ENCODE data around the gene FLT3. TPM values are rescaled to one million over a fixed set of nuclear protein-coding genes. Genes with fewer than 3 reads are reported as not detected.

Gene FLT3
- total and polyA plus RNA-seq, 2 of the 13 experiments (the other 11 are each of a cell fraction or from before 2014, with no cell fraction given), result not detected

DNA sequence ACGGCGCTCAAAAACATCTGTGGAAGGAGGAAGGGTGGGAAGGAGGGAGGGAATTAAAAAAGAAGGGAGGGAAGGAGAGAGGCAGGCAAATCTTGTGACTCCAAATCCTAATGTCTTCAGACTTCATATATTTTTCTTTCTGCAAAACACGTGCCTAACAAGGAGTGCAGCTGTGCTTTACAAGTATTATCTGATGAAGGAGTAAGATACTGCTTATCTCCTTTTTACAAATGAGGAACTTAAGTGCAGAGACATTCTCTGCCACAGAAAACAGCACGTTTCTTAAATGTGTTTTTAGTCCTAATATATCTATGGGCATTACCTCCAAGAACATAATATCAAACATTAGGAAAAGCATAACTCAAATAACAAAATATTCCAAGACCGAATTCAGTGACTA lies 6.5 kb downstream of the FLT3 start:
- Histone ChIP-seq H3K79me2 (ENCODE audit: insufficient read depth, low read length) (no peaks in the 10 kb centered on the region), H3K27me3 (ENCODE audit: control insufficient read depth in 1 of 2, insufficient read depth in 2 of 2, low read length in 2 of 2) (peaks cover 0 to 7% of the 10 kb centered on the region in 2 experiments; a peak in 3 of 5 replicates), H3K4me3 (replicated peaks in 1 of 3; ENCODE audit: insufficient read depth in 1 of 3, low read depth in 2 of 3, low read length in 3 of 3) (no peak overlapping the region), H3K4me2 (ENCODE audit: low read depth, low read length) (no peak overlapping the region), H3K36me3 (replicated peaks in 1 of 2; ENCODE audit: control insufficient read depth in 1 of 2, insufficient read depth in 2 of 2, low read length in 2 of 2) (no peaks in the 10 kb centered on the region), H3K9me3 (ENCODE audit: low read length) (no peaks in the 10 kb centered on the region), H3K9ac (ENCODE audit: insufficient read depth, low read depth, low read length) (no peak overlapping the region), H4K20me1 (ENCODE audit: insufficient read depth, low read length) (no peaks in the 10 kb centered on the region), H3K4me1 (ENCODE audit: insufficient read depth, low read length) (no peaks in the 10 kb centered on the region), H3K27ac (ENCODE audit: extremely low read length, insufficient read depth, low read length) (no peak overlapping the region), H2AFZ (ENCODE audit: low read length) (no peak overlapping the region)
- TF ChIP-seq, protein P1, sequence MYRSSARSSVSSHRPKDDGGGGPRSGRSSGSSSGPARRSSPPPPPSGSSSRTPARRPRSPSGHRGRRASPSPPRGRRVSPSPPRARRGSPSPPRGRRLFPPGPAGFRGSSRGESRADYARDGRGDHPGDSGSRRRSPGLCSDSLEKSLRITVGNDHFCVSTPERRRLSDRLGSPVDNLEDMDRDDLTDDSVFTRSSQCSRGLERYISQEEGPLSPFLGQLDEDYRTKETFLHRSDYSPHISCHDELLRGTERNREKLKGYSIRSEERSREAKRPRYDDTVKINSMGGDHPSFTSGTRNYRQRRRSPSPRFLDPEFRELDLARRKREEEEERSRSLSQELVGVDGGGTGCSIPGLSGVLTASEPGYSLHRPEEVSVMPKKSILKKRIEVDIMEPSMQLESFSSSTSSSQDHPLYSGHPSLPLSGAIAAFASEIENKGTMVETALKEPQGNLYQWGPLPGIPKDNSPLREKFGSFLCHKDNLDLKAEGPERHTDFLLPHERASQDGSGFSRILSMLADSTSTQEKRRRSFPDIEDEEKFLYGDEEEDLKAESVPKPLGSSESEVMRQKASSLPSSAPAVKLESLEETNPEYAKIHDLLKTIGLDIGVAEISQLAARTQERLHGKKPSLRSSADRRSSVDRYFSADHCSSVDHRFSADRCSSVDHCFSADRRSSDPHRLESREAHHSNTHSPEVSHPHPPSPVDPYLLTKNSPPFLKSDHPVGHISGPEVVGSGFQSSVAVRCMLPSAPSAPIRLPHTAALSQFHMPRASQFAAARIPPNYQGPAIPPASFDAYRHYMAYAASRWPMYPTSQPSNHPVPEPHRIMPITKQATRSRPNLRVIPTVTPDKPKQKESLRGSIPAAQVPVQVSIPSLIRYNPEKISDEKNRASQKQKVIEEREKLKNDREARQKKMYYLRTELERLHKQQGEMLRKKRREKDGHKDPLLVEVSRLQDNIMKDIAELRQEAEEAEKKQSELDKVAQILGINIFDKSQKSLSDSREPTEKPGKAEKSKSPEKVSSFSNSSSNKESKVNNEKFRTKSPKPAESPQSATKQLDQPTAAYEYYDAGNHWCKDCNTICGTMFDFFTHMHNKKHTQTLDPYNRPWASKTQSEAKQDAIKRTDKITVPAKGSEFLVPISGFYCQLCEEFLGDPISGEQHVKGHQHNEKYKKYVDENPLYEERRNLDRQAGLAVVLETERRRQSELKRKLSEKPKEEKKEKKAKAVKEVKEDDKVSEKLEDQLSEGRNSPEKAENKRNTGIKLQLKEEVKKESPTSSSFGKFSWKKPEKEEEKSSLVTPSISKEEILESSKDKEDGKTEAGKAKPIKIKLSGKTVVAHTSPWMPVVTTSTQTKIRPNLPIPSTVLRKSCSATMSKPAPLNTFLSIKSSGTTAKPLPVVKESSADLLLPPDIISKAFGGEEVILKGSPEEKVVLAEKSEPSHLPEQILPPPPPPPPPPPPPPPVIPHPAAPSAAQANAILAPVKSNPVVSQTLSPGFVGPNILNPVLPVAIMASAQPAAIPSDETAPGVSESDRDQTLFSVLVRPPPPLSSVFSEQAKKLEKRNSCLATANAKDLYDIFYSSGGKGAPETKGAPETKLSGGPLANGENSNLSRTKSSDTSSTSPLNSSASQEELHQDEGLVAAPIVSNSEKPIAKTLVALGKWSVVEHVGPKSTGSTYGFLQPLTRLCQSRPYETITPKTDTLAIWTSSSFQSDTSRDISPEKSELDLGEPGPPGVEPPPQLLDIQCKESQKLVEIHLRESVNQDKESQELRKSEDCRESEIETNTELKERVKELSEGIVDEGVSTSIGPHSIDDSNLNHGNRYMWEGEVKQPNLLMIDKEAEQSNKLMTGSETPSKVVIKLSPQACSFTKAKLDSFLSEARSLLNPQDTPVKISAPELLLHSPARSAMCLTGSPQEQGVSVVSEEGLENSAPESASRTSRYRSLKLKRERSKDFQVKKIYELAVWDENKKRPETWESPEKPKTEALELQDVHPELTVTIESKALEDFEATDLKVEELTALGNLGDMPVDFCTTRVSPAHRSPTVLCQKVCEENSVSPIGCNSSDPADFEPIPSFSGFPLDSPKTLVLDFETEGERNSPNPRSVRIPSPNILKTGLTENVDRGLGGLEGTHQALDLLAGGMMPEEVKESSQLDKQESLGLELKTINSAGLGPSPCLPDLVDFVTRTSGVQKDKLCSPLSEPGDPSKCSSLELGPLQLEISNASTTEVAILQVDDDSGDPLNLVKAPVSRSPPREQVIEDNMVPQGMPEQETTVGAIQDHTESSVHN (CRISPR knock-in tag; IDR thresholded peaks at IDR 0.05), result no peak
- TF ChIP-seq, protein P2, sequence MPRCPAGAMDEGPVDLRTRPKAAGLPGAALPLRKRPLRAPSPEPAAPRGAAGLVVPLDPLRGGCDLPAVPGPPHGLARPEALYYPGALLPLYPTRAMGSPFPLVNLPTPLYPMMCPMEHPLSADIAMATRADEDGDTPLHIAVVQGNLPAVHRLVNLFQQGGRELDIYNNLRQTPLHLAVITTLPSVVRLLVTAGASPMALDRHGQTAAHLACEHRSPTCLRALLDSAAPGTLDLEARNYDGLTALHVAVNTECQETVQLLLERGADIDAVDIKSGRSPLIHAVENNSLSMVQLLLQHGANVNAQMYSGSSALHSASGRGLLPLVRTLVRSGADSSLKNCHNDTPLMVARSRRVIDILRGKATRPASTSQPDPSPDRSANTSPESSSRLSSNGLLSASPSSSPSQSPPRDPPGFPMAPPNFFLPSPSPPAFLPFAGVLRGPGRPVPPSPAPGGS (CRISPR knock-in tag; IDR thresholded peaks at IDR 0.05), result no peak
- no peak for TF ChIP-seq ZBTB20 (CRISPR knock-in tag; IDR thresholded peaks at IDR 0.05; ENCODE audit: borderline replicate concordance, low read depth)
- ATAC-seq (no peak), FAIRE-seq (no peak), DNase-seq (ENCODE audit: low spot score) (no peak)
- no TSS peak for BruUV-seq (replicated peaks)
- ChIA-PET POLR2A (no interaction called here), CTCF (ENCODE audit: low intra/inter-chr PET ratio, low total read pairs) (no interaction called here)
- intact Hi-C loops (cut with micrococcal nuclease; ENCODE audit: unreplicated experiment), result no loop called here
- 1% methylated on average over 5 of the region's 5 CpGs for WGBS (ENCODE audit: low lambda C conversion rate)
- in situ Hi-C loops (cut with HindIII; ENCODE audit: extremely low pct_ligation_motif_present, low pct_unique_long_range_greater_than_20kb), result no loop called here
